ENCODE data around the gene TES.
"Not testable (repeated sequence)": the region's sequence is repeated elsewhere in the genome, so short reads cannot be mapped to it uniquely, and the experiment has no call there.

The TES gene

DNA sequence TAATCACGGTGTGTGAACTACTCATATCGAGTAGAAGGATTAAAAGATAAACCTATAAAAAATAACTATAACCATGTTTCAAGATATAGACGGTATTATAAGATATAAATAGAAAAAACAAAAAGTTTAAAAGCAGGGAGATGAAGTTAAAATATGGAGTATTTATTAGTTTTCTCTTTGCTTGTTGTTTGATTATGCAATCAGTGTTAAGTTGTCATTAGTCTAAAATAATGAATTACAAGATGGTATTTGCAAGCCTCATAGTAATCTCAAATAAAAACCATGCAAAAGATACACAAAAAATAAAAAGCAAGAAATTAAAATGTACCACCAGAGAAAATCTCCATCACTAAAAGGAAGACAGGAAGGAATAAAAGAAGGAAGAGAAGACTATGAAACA, 83.3 kb downstream of the TES start:
- DNase-seq, result no peak

DNA sequence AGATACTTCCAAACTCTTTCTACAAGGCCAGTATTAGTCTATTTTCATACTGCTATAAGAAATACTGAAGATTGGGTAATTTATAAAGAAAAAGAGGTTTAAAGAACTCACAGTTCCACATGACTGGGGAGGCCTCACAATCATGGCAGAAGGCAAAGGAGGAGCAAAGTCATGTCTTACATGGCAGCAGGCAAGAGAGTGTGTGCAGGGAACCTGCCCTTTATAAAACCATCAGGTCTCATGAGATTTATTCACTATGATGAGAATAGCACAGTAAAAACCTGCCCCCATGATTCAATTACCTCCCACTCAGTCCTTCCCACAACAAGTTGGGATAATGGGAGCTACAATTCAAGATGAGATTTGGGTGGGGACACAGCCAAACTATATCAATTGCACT, 85.6 kb downstream of the TES start:
- DNase-seq, result not testable (repeated sequence)

DNA sequence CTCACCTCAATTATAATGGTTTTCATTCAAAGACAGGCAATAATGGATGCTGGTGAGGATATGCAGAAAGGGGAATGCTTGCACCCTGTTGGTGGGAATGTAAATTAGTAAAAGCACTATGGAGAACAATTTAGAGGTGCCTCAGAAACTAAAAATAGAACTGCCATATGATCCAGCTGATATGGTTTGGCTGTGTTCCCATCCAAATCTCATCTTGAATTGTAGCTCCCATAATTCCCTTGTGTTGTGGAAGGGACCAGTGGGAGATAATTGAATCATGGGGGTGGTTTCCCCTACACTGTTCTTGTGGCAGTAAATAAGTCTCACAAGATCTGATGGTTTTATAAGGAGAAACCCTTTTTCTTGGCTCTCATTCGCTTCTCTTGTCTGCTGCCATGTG, 87.7 kb downstream of the TES start:
- no peak for DNase-seq

DNA sequence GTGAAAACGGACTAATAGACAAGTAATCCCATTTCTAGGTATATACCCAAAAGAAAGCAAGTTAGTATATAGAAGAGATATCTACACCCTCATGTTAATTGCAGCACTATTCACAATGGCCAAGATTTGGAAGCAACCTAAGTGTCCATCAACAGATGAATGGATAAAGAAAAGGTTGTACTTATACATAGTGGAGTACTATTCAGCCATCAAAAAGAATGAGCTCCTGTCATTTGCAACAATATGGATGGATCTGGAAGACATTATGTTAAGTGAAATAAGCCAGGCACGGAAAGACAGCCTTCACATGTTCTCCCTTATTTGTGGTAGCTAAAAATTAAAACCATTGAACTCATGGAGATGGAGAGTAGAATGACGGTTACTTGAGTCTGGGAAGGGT, 88.2 kb downstream of the TES start:
- no peak for DNase-seq

DNA sequence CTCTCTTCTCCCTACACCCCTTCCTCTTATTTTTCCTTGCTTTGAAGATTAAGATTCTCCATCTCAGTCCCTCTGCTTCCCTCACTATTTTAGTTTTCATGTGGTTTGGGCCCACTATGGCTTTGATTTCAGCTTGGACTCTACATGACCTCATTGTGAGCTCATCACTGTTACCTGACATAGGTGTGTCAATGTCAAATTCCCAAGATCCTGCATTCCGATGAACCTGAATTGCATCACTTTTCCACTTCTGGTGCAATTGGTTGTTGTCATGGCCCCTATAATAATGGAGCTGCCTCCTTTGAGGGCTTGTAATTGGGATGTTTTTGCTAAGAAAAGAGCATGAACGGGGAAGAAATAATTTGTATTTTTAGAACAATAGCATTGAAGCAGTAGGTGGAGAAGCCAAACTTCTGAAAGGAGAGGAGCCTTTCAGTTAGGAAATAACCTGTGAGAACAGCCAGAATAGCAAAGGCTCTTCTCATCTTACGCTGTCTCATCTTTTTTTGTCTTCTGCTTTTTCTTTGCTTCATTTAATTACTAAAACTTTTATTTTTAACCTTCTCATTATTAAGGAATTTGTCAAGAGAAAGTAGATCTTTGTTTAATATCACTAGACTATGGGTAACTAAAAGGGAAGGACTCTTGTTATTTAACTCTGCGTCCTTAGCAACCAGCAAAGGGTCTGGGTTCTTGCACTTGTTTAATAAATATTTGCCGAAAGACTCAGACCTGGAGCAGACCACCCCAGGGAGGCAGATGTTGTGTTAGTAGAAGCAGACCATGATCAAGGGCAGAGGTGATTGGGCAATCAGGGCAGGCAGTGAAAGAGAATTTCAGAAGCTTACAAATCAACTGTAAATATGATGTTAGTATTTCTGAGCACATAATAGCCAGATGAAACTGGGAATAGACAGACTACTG, 95.4 kb downstream of the TES start:
- no peak for DNase-seq

DNA sequence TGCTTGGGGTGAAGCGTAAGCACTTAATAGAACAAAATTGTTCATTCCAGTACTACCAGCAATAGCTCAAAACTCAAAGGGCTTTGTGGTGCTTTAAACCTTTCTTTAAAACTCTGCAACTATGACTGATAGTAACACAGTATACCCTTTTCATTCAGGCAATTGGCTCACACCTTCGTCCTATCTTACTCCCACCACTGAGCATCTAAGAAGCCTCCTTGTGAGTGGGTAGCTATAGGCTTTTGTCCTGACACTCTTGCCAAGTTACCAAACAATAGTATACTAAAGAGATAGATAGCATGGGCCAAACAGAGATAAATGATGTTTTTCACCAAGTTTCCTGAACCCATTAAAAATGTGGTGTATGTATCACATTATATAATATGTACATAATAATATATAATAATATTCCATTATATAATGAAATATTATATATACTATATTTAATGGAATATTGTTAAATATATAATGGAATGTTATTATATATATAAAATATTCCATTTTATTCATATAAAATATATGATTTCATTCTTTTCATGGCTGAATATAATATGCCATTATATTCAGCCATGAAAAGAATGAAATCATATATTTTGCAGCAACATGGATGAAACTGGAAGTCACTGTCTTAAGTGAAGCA, 96.2 kb downstream of the TES start:
- no peak for DNase-seq

DNA sequence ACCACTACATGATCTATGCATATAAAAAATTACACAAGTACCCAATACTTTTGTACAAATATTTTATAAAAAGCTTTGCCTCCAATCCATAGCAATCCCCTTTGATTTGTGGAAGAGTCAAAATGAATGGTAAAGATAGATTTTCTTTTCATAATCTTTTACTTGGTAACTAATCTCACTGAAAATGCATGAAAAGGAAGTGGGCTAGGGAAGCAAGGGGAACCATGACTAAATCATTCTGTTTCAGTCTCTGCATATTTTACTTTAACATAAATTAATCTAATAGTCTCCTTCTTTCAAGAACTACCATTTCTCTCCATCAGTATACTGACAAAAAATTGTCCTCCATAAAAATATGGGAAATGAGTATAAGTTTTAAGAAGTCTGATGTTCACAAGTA, 96.9 kb downstream of the TES start:
- DNase-seq, result no peak

Data from stimulated activated naive CD4-positive, alpha-beta T cell treated with Interleukin-2 at 50 U/mL for 16 hours (primary cell).